Activated gamma-delta T cell (primary cell): ENCODE results near the gene EVA1B.

ENCODE experiments used
- DNase-seq: peaks from one replicate; lab custom pipeline; 2025; lab: John Stamatoyannopoulos, UW

EVA1B gene

GRCh38 chr1:36279110-36279788, 44.2 kb downstream of the EVA1B start:
- DNase-seq = no peak

GRCh38 chr1:36276688-36277087, 46.8 kb downstream of the EVA1B start:
- DNase-seq = no peak

GRCh38 chr1:36274201-36274600, 49.2 kb downstream of the EVA1B start:
- no peak for DNase-seq

- no peak for DNase-seq
Measured at GRCh38 chr1:36273024-36273423, 50.4 kb downstream of the EVA1B start.
